Measurements from ENCODE around the gene HMG20A. TPM values are rescaled to one million over a fixed set of nuclear protein-coding genes. Genes with fewer than 3 reads are reported as not detected.

Gene HMG20A
- total and polyA plus RNA-seq, 9 of the 15 experiments (the other 6 are each of a cell fraction or from before 2014, with no cell fraction given), result 25.0 to 68.1 (median 38.9) TPM

GRCh38 chr15:77497110-77497737 is 76.5 kb downstream of the HMG20A start:
- Histone ChIP-seq H3K36me3 (ENCODE audit: control insufficient read depth, insufficient read depth, low read length) (no peaks in the 10 kb centered on the region), H3K4me1 (replicated peaks in 1 of 2; ENCODE audit: control insufficient read depth in 2 of 2, insufficient read depth in 2 of 2, low read length in 2 of 2) (peaks cover 4 to 16% of the 10 kb centered on the region in 2 experiments), H3K27me3 (ENCODE audit: control insufficient read depth in 2 of 2, insufficient read depth in 2 of 2, low read length in 2 of 2) (no peaks in the 10 kb centered on the region), H3K4me2 (ENCODE audit: insufficient read depth, low read length) (no peak overlapping the region), H3K4me3 (no peak overlapping the region), H3K9ac (ENCODE audit: insufficient read depth in 1 of 2, low read depth in 2 of 2, low read length in 2 of 2) (peak overlapping the region in 1 of 2 experiments; percentile 66; a peak in 2 of 4 replicates), H3K79me2 (ENCODE audit: control insufficient read depth, insufficient read depth, low read length) (no peaks in the 10 kb centered on the region), H3K27ac (ENCODE audit: extremely low read depth, low read depth, low read length) (no peak overlapping the region), H4K20me1 (replicated peaks; ENCODE audit: control insufficient read depth, insufficient read depth, low read length) (no peaks in the 10 kb centered on the region), H3K9me3 (replicated peaks; ENCODE audit: control insufficient read depth, insufficient read depth, low read depth, low read length) (no peaks in the 10 kb centered on the region), H3K9me1 (ENCODE audit: control insufficient read depth, insufficient read depth, low read length) (no peaks in the 10 kb centered on the region), H2AFZ (ENCODE audit: low read depth, low read length) (peak overlapping the region; percentile 61; the same call in 1 of the 2 replicates)
- TF ChIP-seq CEBPB (tag; IDR thresholded peaks at IDR 0.05) (no peak; the same call in none of the 2 replicates), ATF7 (IDR thresholded peaks at IDR 0.05) (no peak), ZNF253 (CRISPR knock-in tag; conservative IDR thresholded peaks at IDR 0.05) (no peak), ZNF75A (CRISPR knock-in tag; IDR thresholded peaks at IDR 0.05) (no peak), NCOA4 (IDR thresholded peaks at IDR 0.05; ENCODE audit: partially characterized antibody) (no peak), E2F6 (IDR thresholded peaks at IDR 0.05; ENCODE audit: borderline replicate concordance in 1 of 2, extremely low read depth in 1 of 2, insufficient read depth in 1 of 2, insufficient read length in 1 of 2, low read depth in 1 of 2, low read length in 1 of 2, poor library complexity in 1 of 2, severe bottlenecking in 1 of 2) (no peak), ZNF121 (CRISPR knock-in tag; conservative IDR thresholded peaks at IDR 0.05) (no peak), DEAF1 (CRISPR knock-in tag; IDR thresholded peaks at IDR 0.05) (no peak), POLR2AphosphoS2 (IDR thresholded peaks at IDR 0.05; ENCODE audit: low read length) (no peak), ZFP1 (CRISPR knock-in tag; IDR thresholded peaks at IDR 0.05) (no peak), MTA3 (IDR thresholded peaks at IDR 0.05; ENCODE audit: borderline replicate concordance) (no peak), HOMEZ (CRISPR knock-in tag; IDR thresholded peaks at IDR 0.05) (no peak), ZNF79 (CRISPR knock-in tag; IDR thresholded peaks at IDR 0.05; ENCODE audit: low read depth) (no peak), EGR1 (conservative IDR thresholded peaks at IDR 0.05) (no peak), SOX6 (IDR thresholded peaks at IDR 0.05) (no peak), IFI16 (CRISPR knock-in tag; IDR thresholded peaks at IDR 0.05) (no peak), ZNF449 (CRISPR knock-in tag; IDR thresholded peaks at IDR 0.05) (no peak)
- no peak for FAIRE-seq
- CTCF ChIA-PET (ENCODE audit: low intra/inter-chr PET ratio), result interaction anchor here (0.7 to 3.0 kb wide), 5 partner anchors 160 to 473 kb away, joined by 3 to 22 read pairs (median 8); no protein-coding TSS in a partner anchor
- BruUV-seq (replicated peaks), result no TSS peak
- intact Hi-C loops (cut with micrococcal nuclease) (loop anchor here (5.0 to 10.0 kb wide), 3 partner anchors 75 to 472 kb away; partner anchors contain the start of genes HMG20A and PEAK1), in situ Hi-C loops (cut with MboI) (loop anchor here (5.0 kb wide), 1 partner anchor 380 kb away; no protein-coding TSS in a partner anchor)
- WGBS (ENCODE audit: insufficient coverage, low coverage, missing lambda C conversion rate), result 21% methylated on average over 7 of the region's 7 CpGs
- no peak for DNase-seq (ENCODE audit: extremely low read depth in 1 of 4, low spot score in 3 of 4)
- POLR2A ChIA-PET, result interaction anchor here (1.0 to 1.3 kb wide), 2 partner anchors 10 to 65 kb away, joined by 3 to 7 read pairs; no protein-coding TSS in a partner anchor
- peak; percentile 31 for ATAC-seq
